HG03139 (cell line): ENCODE measurements around the gene ZSWIM3.
"Not testable (repeated sequence)": the region's sequence is repeated elsewhere in the genome, so short reads cannot be mapped to it uniquely, and the experiment has no call there.

ENCODE experiments used
- ATAC-seq: cut with Tn5 transposase; IDR thresholded peaks from one replicate; pipeline ENCODE4 v1.9.1; 2021; ENCODE audit not compliant: unreplicated experiment

ZSWIM3 gene

GRCh38 chr20:45857114-45857881 lies at the start of gene ZSWIM3, which contains the start of gene ACOT8:
Gene ZSWIM3, plus strand, starts transcription at chr20:45857614. Its CDS starts 212 bp downstream, at chr20:45857826.
Gene ACOT8, minus strand, starts transcription at chr20:45857392. Its CDS starts 77 bp downstream, at chr20:45857315.
- ATAC-seq: peak; percentile 88

DNA sequence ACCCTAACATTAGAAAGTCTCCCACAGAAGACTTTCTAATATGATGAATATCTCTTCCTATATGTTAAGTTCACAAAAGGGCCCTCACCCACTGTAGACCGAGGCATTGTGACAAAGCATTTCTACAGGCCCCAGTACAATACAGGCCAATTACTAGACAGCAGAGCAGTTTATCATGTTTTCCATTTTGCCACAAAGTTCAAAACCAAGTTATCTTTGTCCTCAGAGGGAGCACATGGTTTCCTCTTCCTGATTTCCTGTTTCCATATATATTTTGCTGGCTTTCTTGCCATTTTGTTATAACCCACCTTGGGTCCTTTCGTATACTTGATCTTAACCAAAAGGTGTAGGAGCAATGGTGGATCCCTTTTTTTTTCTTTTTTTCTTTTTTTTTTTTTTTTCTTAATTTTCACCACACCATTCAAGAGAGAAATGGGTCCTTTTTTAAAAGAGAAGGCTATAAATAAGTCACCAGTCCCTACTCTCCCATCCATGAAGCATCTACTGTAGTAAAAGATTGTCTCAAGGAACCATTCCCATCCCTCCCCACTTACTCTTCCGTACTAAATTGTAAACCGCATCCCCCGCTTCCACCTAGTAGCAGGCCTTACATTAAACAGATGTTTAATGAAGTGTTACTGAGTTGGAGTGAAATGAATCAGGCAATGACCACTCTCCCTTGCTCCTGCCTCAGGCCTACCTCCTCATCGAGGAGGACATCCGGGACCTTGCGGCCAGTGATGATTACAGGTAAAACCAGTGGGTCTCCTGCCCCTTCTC lies 47.0 kb upstream of the ZSWIM3 start:
- ATAC-seq: no peak

GRCh38 chr20:45812157-45813005 lies 45.0 kb upstream of the ZSWIM3 start, which contains the start of gene UBE2C:
Gene UBE2C, plus strand, starts transcription at chr20:45812644. Its CDS starts 52 bp downstream, at chr20:45812696.
- peak; percentile 96 for ATAC-seq

- ATAC-seq: no peak
Observed at GRCh38 chr20:45813006-45813340, 44.4 kb upstream of the ZSWIM3 start.

DNA sequence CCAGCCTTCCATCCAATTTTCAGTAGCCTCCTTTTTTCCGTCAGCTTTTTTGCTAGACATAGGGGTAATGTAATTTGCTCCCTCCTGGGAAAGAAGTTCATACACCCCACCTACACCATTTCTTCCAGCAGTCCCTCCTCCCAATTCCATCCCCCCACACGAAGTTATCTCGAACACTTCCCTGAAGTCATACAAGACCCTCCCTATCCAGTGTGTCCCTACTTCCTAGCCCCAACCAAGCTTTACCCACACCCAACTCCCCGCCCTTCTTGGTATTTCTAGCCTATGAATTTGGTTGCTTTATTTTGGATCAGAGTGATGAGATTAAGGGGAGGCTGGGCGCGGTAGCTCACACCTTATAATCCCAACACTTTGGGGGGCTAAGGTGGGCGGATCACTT lies 43.9 kb upstream of the ZSWIM3 start:
- ATAC-seq: no peak

DNA sequence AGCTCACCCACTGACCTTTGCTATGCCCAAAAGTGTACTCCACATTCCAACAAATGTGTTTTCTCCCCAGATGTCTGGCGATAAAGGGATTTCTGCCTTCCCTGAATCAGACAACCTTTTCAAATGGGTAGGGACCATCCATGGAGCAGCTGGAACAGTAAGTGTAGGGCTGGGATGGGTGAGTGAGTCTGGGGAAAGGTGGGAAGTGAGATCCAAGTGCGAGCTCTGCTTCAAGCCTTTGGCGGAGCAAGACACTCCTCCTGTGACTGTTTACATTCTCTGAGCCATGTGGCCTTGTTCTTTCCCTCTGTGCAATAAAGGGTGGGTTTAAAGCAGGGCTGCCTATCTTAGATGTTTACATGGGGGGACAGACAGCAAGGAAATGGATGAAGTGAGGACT lies 43.1 kb upstream of the ZSWIM3 start:
- ATAC-seq: no peak

DNA sequence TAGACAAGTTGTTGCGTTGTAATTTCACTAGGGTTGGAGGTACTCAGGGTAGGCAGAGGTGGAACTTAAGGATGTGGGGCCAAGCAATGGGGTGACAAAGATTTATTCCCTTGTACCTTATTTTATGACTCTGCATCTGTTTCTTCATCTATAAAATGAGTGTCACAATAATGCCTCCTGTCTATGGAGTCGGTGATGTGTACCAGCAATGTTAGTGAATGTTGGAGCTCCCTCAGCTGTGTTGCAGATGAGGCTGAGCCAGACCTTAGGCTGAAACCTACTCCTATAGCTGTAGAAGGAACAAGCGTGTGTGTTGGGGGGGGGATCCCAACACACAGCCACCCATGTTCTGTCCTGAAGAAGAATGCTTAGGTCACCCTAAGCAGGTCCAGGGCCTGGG lies 40.5 kb upstream of the ZSWIM3 start:
- no peak for ATAC-seq

DNA sequence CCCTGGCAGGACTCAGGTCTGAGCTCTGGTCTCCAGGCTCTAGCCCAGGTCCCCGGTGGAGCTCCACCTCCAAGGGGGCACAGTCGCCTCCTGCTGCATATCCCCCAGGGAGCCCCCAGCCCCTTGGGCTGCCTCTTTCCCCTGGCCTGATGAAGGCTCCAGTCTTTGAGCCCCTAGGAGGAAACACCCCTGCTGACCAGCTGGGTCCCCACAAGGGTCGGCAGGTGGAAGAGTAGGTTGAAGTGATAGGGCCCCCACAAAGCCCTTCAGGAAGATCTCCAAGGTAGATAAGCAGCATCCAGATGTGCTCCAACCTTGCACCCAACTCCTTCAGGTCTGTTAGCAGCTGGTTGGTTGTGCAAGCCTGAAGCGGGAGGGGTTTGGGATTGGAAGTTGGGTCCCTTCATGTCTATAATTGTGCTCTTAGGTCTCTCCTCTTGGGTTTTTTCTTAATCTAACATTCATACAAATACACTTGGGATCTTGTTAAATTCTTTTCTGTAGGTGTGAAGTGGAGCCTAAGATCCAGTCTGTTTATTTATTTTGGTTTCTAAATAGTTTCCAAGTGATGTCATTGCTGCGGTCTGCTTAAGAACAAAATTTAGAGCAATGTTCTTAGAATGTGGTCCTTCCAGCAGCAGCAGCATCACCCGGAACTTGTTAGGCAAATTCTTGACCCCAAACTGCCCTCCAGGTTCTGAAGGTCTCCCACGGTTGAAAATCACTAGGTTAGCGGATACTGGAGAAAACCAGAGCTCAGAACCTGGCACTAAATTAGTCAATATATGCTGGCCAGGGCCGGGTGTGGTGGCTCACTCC lies 39.8 kb upstream of the ZSWIM3 start:
- ATAC-seq: no peak

GRCh38 chr20:45818239-45818638 lies 39.2 kb upstream of the ZSWIM3 start:
- ATAC-seq: no peak

DNA sequence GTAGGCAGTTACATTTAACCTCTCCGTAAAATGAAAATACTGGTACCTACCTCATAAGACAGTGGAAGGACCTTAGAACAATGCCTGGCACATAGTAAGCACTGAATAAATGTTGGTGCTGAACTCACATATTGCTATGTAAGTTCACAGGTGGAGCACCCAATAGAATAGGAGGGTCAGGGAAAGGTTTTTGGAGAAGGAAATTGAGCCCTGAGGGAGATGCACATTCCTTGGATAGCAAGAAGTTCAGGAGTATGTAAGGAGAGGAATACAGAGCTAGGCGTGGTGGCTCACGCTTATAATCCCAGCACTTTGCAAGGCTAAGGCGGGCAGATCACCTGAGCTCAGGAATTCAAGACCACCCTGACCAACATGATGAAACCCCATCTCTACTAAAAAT lies 37.9 kb upstream of the ZSWIM3 start:
- no peak for ATAC-seq

- no peak for ATAC-seq
Observed at GRCh38 chr20:45821947-45822346, 35.5 kb upstream of the ZSWIM3 start.

DNA sequence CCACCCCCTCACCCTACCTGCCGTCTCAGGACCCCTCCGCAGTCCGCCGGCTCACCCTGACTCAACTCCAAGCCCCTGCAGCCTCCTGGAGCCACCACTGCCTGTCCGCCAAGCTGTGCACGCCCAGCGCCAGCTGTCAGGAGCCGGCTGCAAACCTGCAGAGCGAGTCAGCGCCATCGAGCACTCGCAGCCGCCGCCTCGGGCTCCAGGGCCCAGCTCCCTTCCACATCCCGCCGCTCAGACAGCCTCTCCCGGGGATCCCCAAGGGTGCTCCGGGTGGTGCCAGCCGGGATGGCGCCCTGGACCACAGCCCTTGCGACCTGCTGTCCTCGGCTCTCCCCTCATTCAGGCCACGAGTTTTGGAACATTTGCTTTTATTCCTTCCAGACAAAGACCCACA lies 34.6 kb upstream of the ZSWIM3 start:
- ATAC-seq: no peak

DNA sequence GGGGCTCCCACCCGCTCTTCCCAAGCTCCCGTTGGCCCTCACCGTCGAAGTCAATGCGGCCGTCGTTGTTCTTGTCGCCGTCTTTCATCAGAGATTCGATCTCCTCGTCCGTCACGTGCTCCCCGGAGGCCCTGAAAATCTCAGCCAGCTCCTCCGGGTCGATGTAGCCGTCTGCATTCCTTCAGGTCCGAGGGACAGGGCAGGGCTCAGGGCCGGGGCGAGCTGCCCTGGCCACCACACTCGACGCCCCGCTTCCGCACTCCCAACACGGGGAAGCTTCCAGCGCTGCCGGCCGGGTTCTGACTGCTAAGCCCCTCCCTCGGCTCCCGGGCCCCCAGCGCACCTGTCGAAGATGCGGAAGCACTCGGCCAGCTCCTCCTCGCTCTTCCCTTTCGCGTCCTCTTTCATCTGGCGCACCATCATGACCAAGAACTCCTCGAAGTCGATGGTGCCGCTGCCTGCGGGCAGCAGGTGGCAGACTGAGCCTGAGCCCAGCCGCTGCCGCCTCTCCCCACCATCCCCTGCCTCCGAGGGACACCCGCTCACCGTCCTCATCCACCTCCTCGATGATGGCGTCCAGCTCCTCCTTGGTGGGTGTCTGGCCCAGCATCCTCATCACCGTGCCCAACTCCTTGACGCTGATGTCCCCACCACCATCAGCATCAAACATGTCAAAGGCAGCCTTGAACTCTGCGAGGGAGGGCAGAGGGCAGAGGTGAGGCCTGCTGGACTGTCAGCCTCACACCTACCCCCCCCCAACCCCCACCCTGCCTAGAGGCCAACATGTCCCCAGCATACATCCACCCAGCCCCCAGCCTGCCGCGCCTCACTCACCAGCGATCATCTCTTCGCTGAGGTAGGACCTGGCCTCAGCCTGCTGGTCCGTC lies 33.2 kb upstream of the ZSWIM3 start:
- no peak for ATAC-seq

GRCh38 chr20:45826381-45827019 lies 30.9 kb upstream of the ZSWIM3 start:
- no peak for ATAC-seq

DNA sequence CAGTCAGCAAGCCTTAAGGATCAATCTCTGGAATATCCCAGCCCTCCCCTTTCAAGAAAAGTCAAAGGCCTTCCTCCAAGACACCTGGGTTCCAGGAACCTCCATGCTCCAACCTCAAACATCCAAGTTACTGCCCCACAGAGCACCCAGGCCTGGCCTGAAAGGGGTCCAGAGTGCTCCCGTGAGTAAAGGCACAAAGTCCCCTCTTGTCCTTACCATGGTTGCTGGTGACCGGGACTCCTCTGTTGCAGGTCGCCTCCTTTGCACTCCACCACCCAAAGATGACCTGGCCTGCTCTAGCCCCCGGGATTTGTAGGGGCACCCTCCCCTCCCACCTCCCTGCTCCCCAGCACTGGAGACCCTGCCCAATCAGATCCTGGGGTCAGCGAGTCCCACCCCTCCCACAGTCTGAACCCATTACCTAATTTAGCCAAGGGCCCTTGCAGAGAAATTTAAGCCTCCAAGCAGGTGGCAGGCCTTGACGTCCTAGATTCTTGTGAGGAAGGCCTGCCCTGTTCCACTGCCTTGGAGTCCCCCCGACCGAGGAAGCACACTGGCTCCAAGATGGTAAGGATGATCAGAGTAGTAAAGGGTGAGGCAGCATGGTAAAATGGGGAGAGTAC lies 30.3 kb upstream of the ZSWIM3 start, which contains the start of gene TNNC2:
Gene TNNC2, minus strand, starts transcription at position 283 of the 623 bp plus-strand sequence. Its CDS starts 64 bp downstream, at position 219.
- ATAC-seq: no peak

GRCh38 chr20:45827712-45828111 lies 29.7 kb upstream of the ZSWIM3 start:
- ATAC-seq: no peak

DNA sequence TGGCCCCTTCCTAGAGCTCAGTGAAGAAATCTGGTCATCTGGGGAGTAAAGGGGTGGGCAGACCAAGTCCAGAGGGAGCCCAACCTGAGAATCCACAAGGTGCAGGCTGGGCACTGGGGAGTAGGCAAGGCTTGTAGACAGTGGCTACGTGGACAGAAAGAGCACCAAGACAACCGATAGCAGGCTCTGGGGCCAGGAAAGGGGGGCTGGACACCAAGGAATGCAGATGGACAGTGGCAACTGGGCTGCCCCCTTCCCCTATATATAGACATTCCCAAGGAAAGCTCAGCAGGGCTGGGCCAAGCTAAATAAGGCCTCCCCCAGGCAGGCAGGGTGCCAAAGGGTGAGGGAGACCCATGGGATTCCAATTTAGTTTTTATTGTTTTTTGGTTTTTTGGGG lies 28.8 kb upstream of the ZSWIM3 start:
- no peak for ATAC-seq

DNA sequence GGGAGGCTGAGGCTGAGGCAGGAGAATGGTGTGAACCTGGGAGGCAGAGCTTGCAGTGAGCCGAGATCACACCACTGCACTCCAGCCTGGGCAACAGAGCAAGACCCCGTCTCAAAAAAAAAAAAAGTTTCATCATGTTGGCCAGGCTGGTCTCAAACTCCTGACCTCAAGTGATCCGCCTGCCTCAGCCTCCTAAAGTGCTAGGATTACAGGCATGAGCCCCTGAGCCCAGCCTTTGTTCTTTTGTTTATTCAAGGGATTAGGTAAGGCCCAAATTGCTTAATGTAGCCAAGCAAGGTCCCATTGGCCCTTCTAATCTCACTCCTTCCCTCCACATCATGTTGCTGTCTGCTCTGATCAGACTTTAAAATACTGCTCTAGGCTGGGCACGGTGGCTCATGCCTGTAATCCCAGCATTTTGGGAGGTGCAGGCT lies 27.7 kb upstream of the ZSWIM3 start:
- ATAC-seq: not testable (repeated sequence)
